RWPE1 (cell line): ENCODE data around the gene RAB15.

Experiments used
- CTCF ChIA-PET: fragments of 350-600 bp; sonication (Branson Sonifier 250); formaldehyde crosslinking; extraction: SDS; loops from one replicate; lab custom pipeline; 2021; lab: Yijun Ruan, JAX
- POLR2A ChIA-PET: fragments of 400-600 bp; formaldehyde crosslinking; extraction: SDS; loops from one replicate; lab custom pipeline; 2020; ENCODE audit warnings: antibody characterized with exemption; ENCODE audit not compliant: low non-redundant PET; lab: Yijun Ruan, JAX
- DNase-seq: peaks from one replicate; pipeline ENCODE4 v3.0.0; 2012; ENCODE audit warnings: low spot score
- H3K27ac ChIP-seq: fragments of 450-650 bp; 2 replicates; pipeline ENCODE4 v1.5.1; 2017
- CTCF ChIP-seq: fragments of 450-650 bp; conservative IDR thresholded peaks from 2 replicates; pipeline ENCODE4 v1.5.1; 2017; ENCODE audit warnings: low read depth, mild to moderate bottlenecking

Gene RAB15

GRCh38 chr14:64948612-64949210 is 23.4 kb downstream of the RAB15 start:
- CTCF ChIA-PET, result no interaction called here
- TF ChIP-seq CTCF, result no peak
- H3K27ac ChIP-seq, result no peak overlapping the region
- DNase-seq, result no peak
- POLR2A ChIA-PET, result no interaction called here

DNA sequence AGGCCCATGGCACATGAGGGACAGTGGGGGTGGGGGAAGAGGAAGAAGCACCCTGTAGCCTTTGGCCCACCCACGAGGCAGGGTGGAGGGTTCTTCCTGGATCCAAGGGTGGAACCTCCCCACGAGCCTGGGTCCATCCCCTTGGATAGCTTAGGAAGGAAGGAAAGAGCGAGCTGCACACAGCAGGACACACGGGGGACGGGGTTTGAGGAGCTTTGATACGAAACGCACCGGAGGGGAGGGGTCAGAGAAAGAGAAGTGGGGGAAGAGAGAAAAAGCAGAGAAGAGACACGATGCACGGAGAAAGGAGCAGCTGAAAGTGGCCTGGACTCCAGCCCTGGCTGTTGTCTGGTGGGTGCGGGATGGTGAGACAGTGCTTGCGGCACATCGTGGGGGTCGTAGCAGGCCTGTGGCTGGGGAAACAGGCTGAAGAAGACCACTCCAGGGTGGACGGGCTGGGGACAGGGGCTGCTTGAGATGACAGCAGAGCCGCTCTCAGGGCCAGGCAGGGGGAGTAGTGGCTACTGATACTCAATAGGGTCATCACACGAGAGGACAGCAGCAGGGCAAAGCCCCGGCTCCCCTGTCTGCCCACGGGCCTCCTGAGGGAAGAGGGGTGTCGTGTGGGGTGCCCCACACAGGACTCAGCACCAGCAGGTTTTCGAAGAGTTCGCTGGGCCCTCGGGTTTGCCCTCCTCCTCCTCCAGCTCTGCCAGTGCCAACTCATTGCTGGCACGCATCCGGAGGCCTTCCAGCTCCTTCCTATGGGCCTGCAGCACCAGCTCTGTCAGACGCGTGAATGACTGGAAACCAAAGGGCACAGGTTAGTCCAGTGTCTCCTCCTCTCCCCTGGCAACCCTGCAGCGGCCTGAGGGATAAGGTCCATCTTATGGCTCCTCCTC is 24.2 kb downstream of the RAB15 start:
- DNase-seq, result no peak
- POLR2A ChIA-PET, result no interaction called here
- CTCF ChIA-PET, result no interaction called here
- no peak overlapping the region for H3K27ac ChIP-seq
- TF ChIP-seq CTCF, result no peak

DNA sequence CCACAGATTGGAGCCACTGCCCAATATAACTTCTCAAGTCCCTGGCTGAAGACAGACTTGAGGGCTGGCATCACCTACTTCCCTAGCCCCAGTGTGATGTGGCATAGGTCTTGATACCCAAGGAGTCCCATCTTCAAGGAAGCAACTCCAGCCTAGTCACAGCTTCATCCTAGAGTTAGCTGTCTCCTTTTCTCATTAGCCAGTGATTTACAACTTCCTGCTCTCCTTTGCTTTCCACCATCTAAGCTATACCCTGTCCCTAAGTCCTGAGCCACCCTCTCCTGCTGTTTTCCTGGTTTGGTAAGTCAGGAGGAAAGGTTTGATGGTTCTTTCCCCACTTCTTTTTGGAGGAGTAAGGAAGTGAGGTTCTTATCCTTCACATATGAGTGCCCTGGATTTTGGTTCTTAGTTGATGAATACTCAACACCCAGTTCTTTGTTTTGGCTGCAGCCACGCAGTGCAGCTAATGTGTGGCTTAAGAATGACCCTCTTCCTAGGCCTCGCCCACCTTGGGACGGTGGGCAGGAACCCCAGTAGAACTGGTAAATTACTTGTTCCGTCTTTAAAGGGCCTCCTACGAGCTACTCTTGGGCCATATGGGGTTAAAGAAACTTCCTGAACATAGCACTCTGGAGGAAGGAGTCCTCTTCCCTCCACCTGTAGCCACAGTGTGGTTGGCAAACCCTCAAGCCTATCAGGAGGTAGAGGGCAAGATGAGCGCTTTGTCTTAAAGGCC is 25.7 kb downstream of the RAB15 start:
- DNase-seq, result no peak
- H3K27ac ChIP-seq, result no peak overlapping the region
- POLR2A ChIA-PET, result no interaction called here
- CTCF ChIA-PET, result no interaction called here
- TF ChIP-seq CTCF, result no peak

- ChIA-PET POLR2A (no interaction called here), CTCF (no interaction called here)
- DNase-seq, result no peak
- no peak overlapping the region for H3K27ac ChIP-seq
- TF ChIP-seq CTCF, result no peak
These were observed 26.5 kb downstream of the RAB15 start for GRCh38 chr14:64945431-64946178.

GRCh38 chr14:64944861-64945260 is 27.3 kb downstream of the RAB15 start:
- H3K27ac ChIP-seq, result no peak overlapping the region
- ChIA-PET CTCF (no interaction called here), POLR2A (no interaction called here)
- DNase-seq, result no peak
- no peak for TF ChIP-seq CTCF

DNA sequence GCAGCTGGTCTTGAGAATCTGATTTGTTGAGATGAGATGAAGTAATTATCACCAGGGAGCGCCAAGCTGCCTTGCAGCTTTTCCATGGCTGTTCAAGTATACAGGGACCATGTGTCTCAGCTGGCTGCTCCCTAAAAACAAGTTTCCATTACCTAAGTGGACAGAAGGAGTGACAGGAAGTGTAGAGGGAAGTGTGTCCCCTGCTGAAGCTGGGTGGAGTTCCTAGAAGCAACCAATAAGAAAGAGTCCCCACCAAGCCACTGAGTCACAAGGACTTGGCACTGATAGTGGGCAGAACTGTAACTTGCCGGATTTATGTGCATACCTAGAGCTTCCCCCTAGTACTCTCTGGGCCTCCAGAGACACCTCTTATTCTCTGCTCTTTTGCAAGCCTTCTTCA is 28.1 kb downstream of the RAB15 start:
- POLR2A ChIA-PET, result no interaction called here

More for the DNA sequence above, 28.1 kb downstream of the RAB15 start:
- no peak overlapping the region for H3K27ac ChIP-seq
- CTCF ChIA-PET, result no interaction called here
- no peak for TF ChIP-seq CTCF
- DNase-seq, result no peak
